K562 (cell line): ENCODE data around the gene BORCS5. TPM values are rescaled to one million over a fixed set of nuclear protein-coding genes. Genes with fewer than 3 reads are reported as not detected.

Experiments used
- ATAC-seq: fragments of 200-7000 bp; cut with Tn5 transposase; 3 replicates; pipeline ENCODE4 v1.9.1; 2020; ENCODE audit warnings: moderate library complexity
- BruUV-seq: library from RNA; stranded (reverse); fragments of 400-500 nt; replicated peaks from 2 replicates; lab custom pipeline; 2021; lab: Mats Ljungman, UMichigan
- CTCF ChIA-PET: fragments of 300-600 bp; formaldehyde crosslinking; extraction: SDS; loops from one replicate; lab custom pipeline; 2021; ENCODE audit warnings: low intra/inter-chr PET ratio; lab: Yijun Ruan, JAX
- POLR2A ChIA-PET: fragments of 300-600, 350-650 bp; sonication (Branson Sonifier 250); formaldehyde crosslinking; extraction: SDS; loops from one replicate; lab custom pipeline; 2021; ENCODE audit warnings: antibody characterized with exemption, inconsistent platforms; lab: Yijun Ruan, JAX
- DNase-seq, 4 experiments: peaks; one replicate each; pipeline versions ENCODE4 v3.0.0 to v3.0.0-alpha.2; 2011 to 2018; ENCODE audit warnings: low spot score in 3 of 4, mixed read lengths in 3 of 4; ENCODE audit errors: extremely low read depth in 1 of 4
- FAIRE-seq: peaks from 2 replicates; lab custom pipeline; 2011; peaks lifted over from hg19 to GRCh38; lab: Jason Lieb, UNC
- H2AFZ ChIP-seq: 2 replicates; pipeline ENCODE4 v1.6.0; 2011; ENCODE audit warnings: low read depth, low read length, control low read depth, inconsistent platforms
- H3K27ac ChIP-seq: fragments of 200-600 bp; 3 replicates; pipeline ENCODE4 v1.8.0; 2011; ENCODE audit warnings: low read depth, mild to moderate bottlenecking, control low read depth, inconsistent platforms, low read length, moderate library complexity, mixed read lengths; ENCODE audit errors: extremely low read depth
- H3K27me3 ChIP-seq, 2 experiments: fragments of 300-600 bp in 1 of 2; 2 replicates in 1 of 2; 3 replicates in 1 of 2; pipeline versions ENCODE4 v1.6.0 to v1.8.0; 2011; ENCODE audit warnings: inconsistent platforms in 2 of 2, low read length in 2 of 2, mild to moderate bottlenecking in 1 of 2, mixed read lengths in 1 of 2, moderate library complexity in 1 of 2; ENCODE audit not compliant: control insufficient read depth in 2 of 2, insufficient read depth in 2 of 2
- H3K36me3 ChIP-seq: fragments of 300-600 bp; 3 replicates; pipeline ENCODE4 v1.8.0; 2011; ENCODE audit warnings: mild to moderate bottlenecking, low read length, inconsistent platforms; ENCODE audit not compliant: control insufficient read depth, insufficient read depth
- H3K4me1 ChIP-seq, 2 experiments: fragments of 200-600 bp in 1 of 2; replicated peaks in 1 of 2; 2 replicates in 1 of 2; 3 replicates in 1 of 2; pipeline versions ENCODE4 v1.5.1 to v1.8.0; 2011; ENCODE audit warnings: inconsistent platforms in 2 of 2, low read length in 2 of 2, mild to moderate bottlenecking in 1 of 2, mixed read lengths in 1 of 2, moderate library complexity in 1 of 2; ENCODE audit not compliant: control insufficient read depth in 2 of 2, insufficient read depth in 2 of 2
- H3K4me2 ChIP-seq: 2 replicates; pipeline ENCODE4 v1.6.1; 2011; ENCODE audit warnings: low read length, control low read depth, inconsistent platforms, mixed read lengths; ENCODE audit not compliant: insufficient read depth
- H3K4me3 ChIP-seq: fragments of 200-600 bp; sonication (generic), shearing (Covaris generic); 2 replicates; pipeline ENCODE4 v1.5.1; 2016; ENCODE audit warnings: control low read depth, inconsistent platforms
- H3K79me2 ChIP-seq: fragments of 200-600 bp; 3 replicates; pipeline ENCODE4 v1.8.0; 2011; ENCODE audit warnings: low read length, inconsistent platforms; ENCODE audit not compliant: control insufficient read depth, insufficient read depth
- H3K9ac ChIP-seq, 2 experiments: 2 replicates each; pipeline versions ENCODE4 v1.6.0 to v1.6.1; 2011; ENCODE audit warnings: low read depth in 2 of 2, low read length in 2 of 2, control low read depth in 1 of 2, inconsistent platforms in 1 of 2, mild to moderate bottlenecking in 1 of 2, mixed read lengths in 1 of 2; ENCODE audit not compliant: insufficient read depth in 1 of 2
- H3K9me1 ChIP-seq: one replicate; pipeline ENCODE4 v1.6.0; 2011; ENCODE audit warnings: inconsistent platforms, mild to moderate bottlenecking, low read length, moderate library complexity; ENCODE audit not compliant: control insufficient read depth, insufficient read depth
- H3K9me3 ChIP-seq: replicated peaks from 2 replicates; pipeline ENCODE4 v1.5.1; 2011; ENCODE audit warnings: low read depth, low read length, inconsistent platforms; ENCODE audit not compliant: control insufficient read depth, insufficient read depth
- H4K20me1 ChIP-seq: replicated peaks from 2 replicates; pipeline ENCODE4 v1.6.1; 2011; ENCODE audit warnings: low read length, inconsistent platforms, mixed read lengths; ENCODE audit not compliant: control insufficient read depth, insufficient read depth
- AFF4 ChIP-seq: sonication (generic); formaldehyde crosslinking; IDR thresholded peaks from 2 replicates; pipeline ENCODE4 v1.8.0; 2023; ENCODE audit warnings: mild to moderate bottlenecking, missing genetic modification reagents
- FOSL1 ChIP-seq: fragments of 200-800 bp; sonication (Bioruptor generic); conservative IDR thresholded peaks from 2 replicates; pipeline ENCODE4 v1.6.1; 2016; ENCODE audit warnings: missing genetic modification characterization, missing compliant biosample characterization
- LCOR ChIP-seq: sonication (generic); formaldehyde crosslinking; IDR thresholded peaks from 2 replicates; pipeline ENCODE4 v1.8.0; 2022; ENCODE audit warnings: mild to moderate bottlenecking, missing genetic modification reagents
- MBD2 ChIP-seq: sonication (generic); IDR thresholded peaks from 2 replicates; pipeline ENCODE4 v1.6.1; 2016; ENCODE audit warnings: low read depth, borderline replicate concordance
- NONO ChIP-seq, 2 experiments: fragments of 200-400 bp in 1 of 2; fragments of 450-650 bp in 1 of 2; formaldehyde crosslinking in 1 of 2; IDR thresholded peaks; 2 replicates each; pipeline ENCODE4 v1.6.1; 2017; ENCODE audit warnings: low read depth in 2 of 2, mild to moderate bottlenecking in 2 of 2, moderate library complexity in 2 of 2, low read length in 1 of 2
- NR1H2 ChIP-seq: sonication (generic); formaldehyde crosslinking; IDR thresholded peaks from 2 replicates; pipeline ENCODE4 v1.4.0; 2020; ENCODE audit warnings: mild to moderate bottlenecking, missing genetic modification reagents
- VEZF1 ChIP-seq: fragments of 200-800 bp; sonication (Bioruptor generic); IDR thresholded peaks from 2 replicates; pipeline ENCODE4 v1.6.1; 2017; ENCODE audit warnings: missing genetic modification characterization, missing compliant biosample characterization
- ZNF354B ChIP-seq: fragments of 250-450 bp; sonication (Bioruptor Pico); IDR thresholded peaks from 2 replicates; pipeline ENCODE4 v1.4.0; 2020
- WGBS: fragments of 100-300 bp; shearing (Covaris generic); methylation state at CpG from one replicate; pipeline ENCODE4 v1.1.6; 2016; ENCODE audit warnings: low coverage, mixed read lengths; ENCODE audit not compliant: insufficient coverage; ENCODE audit errors: missing lambda C conversion rate; 5-methylcytosine and 5-hydroxymethylcytosine counted together
- in situ Hi-C: fragments of 300-500 bp; cut with MboI; formaldehyde crosslinking; loops from 4 replicates; pipeline ENCODE4 v1.15.0; 2018; ENCODE audit warnings: inconsistent platforms, mixed read lengths
- intact Hi-C: fragments of 100-400 bp; cut with micrococcal nuclease; formaldehyde crosslinking; loops from 2 replicates; pipeline ENCODE4 v1.14.2; 2022
- polyA plus RNA-seq, 8 experiments: library from polyadenylated mRNA; depleted of rRNA in 4 of 8; stranded (reverse) in 5 of 8; unstranded in 3 of 8; fragments of >200 nt; fragmentation: Nextera tagmentation in 2 of 8; fragmentation: Illumina TruSeq in 1 of 8; extraction: Ambion mirVana in 2 of 8; extraction: Trizol in 1 of 8; gene quantifications; 2 replicates each; pipeline versions ENCODE4 v1.2.1 to v1.2.3, GENCODE V29; 2011 to 2014; ENCODE audit warnings: inconsistent platforms in 1 of 8, missing spikeins in 1 of 8
- total RNA-seq, 7 experiments: library from RNA; depleted of rRNA in 6 of 7; stranded (reverse); fragments of >200 nt in 6 of 7; fragmentation: Illumina TruSeq in 2 of 7; extraction: Trizol in 2 of 7; gene quantifications; 2 replicates each; pipeline versions ENCODE4 v1.2.1 to v1.2.3, GENCODE V29; 2011 to 2021; ENCODE audit warnings: low replicate concordance in 1 of 7

The BORCS5 gene
- total and polyA plus RNA-seq, 9 of the 15 experiments (the other 6 are each of a cell fraction or from before 2014, with no cell fraction given), result 0.31 to 12.4 (median 6.6) TPM

GRCh38 chr12:12486661-12487240, 129.9 kb downstream of the BORCS5 start:
- Histone ChIP-seq H3K27ac (no peak overlapping the region), H3K9me1 (no peaks in the 10 kb centered on the region), H3K27me3 (no peaks in the 10 kb centered on the region), H3K4me3 (no peak overlapping the region), H3K4me2 (no peak overlapping the region), H3K9me3 (no peaks in the 10 kb centered on the region), H2AFZ (no peak overlapping the region), H3K36me3 (peaks cover 21% of the 10 kb centered on the region; the same call in 2 of the 3 replicates), H3K79me2 (no peaks in the 10 kb centered on the region), H4K20me1 (no peaks in the 10 kb centered on the region), H3K9ac (no peak overlapping the region), H3K4me1 (peaks cover 0 to 2% of the 10 kb centered on the region in 2 experiments; a peak in 2 of 5 replicates)
- FAIRE-seq (peak; percentile 49), DNase-seq (no peak), ATAC-seq (no peak)
- peak; percentile 8 for TF ChIP-seq FOSL1 (tag)
- no peak for TF ChIP-seq MBD2
- ChIA-PET CTCF (no interaction called here), POLR2A (interaction anchor here (1.2 kb wide), 1 partner anchor 10 kb away, joined by 4 read pairs; no protein-coding TSS in a partner anchor)
- in situ Hi-C loops (no loop called here), intact Hi-C loops (no loop called here)
- no TSS peak for BruUV-seq
- 84% methylated on average over 6 of the region's 6 CpGs for WGBS

- Histone ChIP-seq H4K20me1 (no peaks in the 10 kb centered on the region), H3K9ac (no peak overlapping the region), H3K4me2 (no peak overlapping the region), H3K4me1 (peaks cover 0 to 9% of the 10 kb centered on the region in 2 experiments; a peak in 2 of 5 replicates), H3K27me3 (no peaks in the 10 kb centered on the region), H3K36me3 (peaks cover 20% of the 10 kb centered on the region; the same call in 1 of the 3 replicates), H3K4me3 (no peak overlapping the region), H2AFZ (no peak overlapping the region), H3K9me3 (no peaks in the 10 kb centered on the region), H3K79me2 (no peaks in the 10 kb centered on the region), H3K9me1 (no peaks in the 10 kb centered on the region), H3K27ac (no peak overlapping the region)
- 88% methylated on average over 6 of the region's 6 CpGs for WGBS
- ATAC-seq (no peak), FAIRE-seq (no peak), DNase-seq (no peak)
- intact Hi-C loops, result no loop called here
- ChIA-PET CTCF (no interaction called here), POLR2A (interaction anchor here (1.2 kb wide), 1 partner anchor 11 kb away, joined by 4 read pairs; no protein-coding TSS in a partner anchor)
- in situ Hi-C loops, result no loop called here
- no TSS peak for BruUV-seq
- TF ChIP-seq VEZF1, result no peak
- no peak for TF ChIP-seq ZNF354B (CRISPR knock-in tag)
- no peak for TF ChIP-seq LCOR (CRISPR knock-in tag)
- TF ChIP-seq AFF4 (CRISPR knock-in tag), result no peak
- no peak for TF ChIP-seq NONO (IDR thresholded peaks at IDR 0.05; ENCODE audit: low read depth in 2 of 2, low read length in 1 of 2)
- TF ChIP-seq NR1H2, result no peak
These were observed 130.6 kb downstream of the BORCS5 start for GRCh38 chr12:12487490-12487889.
